Lower lobe of right lung (tissue), 2 donors: ENCODE results near the gene LACRT. TPM values are rescaled to one million over a fixed set of nuclear protein-coding genes. Genes with fewer than 3 reads are reported as not detected.

Source experiments
- ATAC-seq, 2 donors: fragments of 200-7000 bp; cut with Tn5 transposase; one replicate each; pipeline ENCODE4 v1.9.1; 2020 to 2022; ENCODE audit warnings: mild to moderate bottlenecking in 2 of 2, moderate library complexity in 2 of 2
- DNase-seq: peaks from one replicate; pipeline ENCODE4 v3.0.0-alpha.2; 2020
- H3K27ac ChIP-seq: fragments of 200-600 bp; one replicate; pipeline ENCODE4 v1.8.0; 2022
- H3K27me3 ChIP-seq: fragments of 200-600 bp; one replicate; pipeline ENCODE4 v1.8.0; 2022; ENCODE audit warnings: low read depth
- H3K36me3 ChIP-seq: fragments of 200-600 bp; one replicate; pipeline ENCODE4 v1.8.0; 2022; ENCODE audit warnings: mild to moderate bottlenecking
- H3K4me1 ChIP-seq: fragments of 200-600 bp; one replicate; pipeline ENCODE4 v1.8.0; 2022
- H3K4me3 ChIP-seq: fragments of 200-600 bp; one replicate; pipeline ENCODE4 v1.8.0; 2022; ENCODE audit warnings: mild to moderate bottlenecking
- H3K9me3 ChIP-seq: fragments of 200-600 bp; one replicate; pipeline ENCODE4 v1.8.0; 2022
- intact Hi-C: fragments of 100-400 bp; cut with DNase I; formaldehyde crosslinking; loops from one replicate; pipeline ENCODE4 v1.11.0; 2022
- total RNA-seq: library from RNA; stranded (reverse); fragmentation: NEBNext Ultra II Directional; extraction: Animal tissue kit (Norgen Biotek cat#: 25700); gene quantifications from one replicate; pipeline ENCODE4 v1.2.1, GENCODE V29; 2021
- TF ChIP-seq, protein P1 (sequence below): fragments of 200-600 bp; IDR thresholded peaks from one replicate; pipeline ENCODE4 v1.8.0; 2022; ENCODE audit warnings: antibody characterized with exemption, mild to moderate bottlenecking
- donor health status: DM: no; HTN: yes; CAD: no; lungs with severe emphysema.

Gene LACRT
- total RNA-seq, 1 donor from 2014 or later: not detected

GRCh38 chr12:54586620-54587019, 48.1 kb downstream of the LACRT start:
- Histone ChIP-seq H3K4me3 (no peak overlapping the region), H3K27ac (no peak overlapping the region)

GRCh38 chr12:54585243-54585642, 49.5 kb downstream of the LACRT start:
- peaks cover 40% of the 10 kb centered on the region for H3K27me3 ChIP-seq
- DNase-seq (no peak), ATAC-seq (no peak)
- H3K36me3 ChIP-seq: no peaks in the 10 kb centered on the region
- peaks cover 14% of the 10 kb centered on the region for H3K4me1 ChIP-seq
- TF ChIP-seq, protein P1, sequence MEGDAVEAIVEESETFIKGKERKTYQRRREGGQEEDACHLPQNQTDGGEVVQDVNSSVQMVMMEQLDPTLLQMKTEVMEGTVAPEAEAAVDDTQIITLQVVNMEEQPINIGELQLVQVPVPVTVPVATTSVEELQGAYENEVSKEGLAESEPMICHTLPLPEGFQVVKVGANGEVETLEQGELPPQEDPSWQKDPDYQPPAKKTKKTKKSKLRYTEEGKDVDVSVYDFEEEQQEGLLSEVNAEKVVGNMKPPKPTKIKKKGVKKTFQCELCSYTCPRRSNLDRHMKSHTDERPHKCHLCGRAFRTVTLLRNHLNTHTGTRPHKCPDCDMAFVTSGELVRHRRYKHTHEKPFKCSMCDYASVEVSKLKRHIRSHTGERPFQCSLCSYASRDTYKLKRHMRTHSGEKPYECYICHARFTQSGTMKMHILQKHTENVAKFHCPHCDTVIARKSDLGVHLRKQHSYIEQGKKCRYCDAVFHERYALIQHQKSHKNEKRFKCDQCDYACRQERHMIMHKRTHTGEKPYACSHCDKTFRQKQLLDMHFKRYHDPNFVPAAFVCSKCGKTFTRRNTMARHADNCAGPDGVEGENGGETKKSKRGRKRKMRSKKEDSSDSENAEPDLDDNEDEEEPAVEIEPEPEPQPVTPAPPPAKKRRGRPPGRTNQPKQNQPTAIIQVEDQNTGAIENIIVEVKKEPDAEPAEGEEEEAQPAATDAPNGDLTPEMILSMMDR: no peak
- intact Hi-C loops: no loop called here
- H3K9me3 ChIP-seq: no peaks in the 10 kb centered on the region
- H3K27ac ChIP-seq: no peak overlapping the region
- H3K4me3 ChIP-seq: no peak overlapping the region

More at GRCh38 chr12:54586620-54587019, 48.1 kb downstream of the LACRT start:
- DNase-seq: no peak
- Histone ChIP-seq H3K27me3 (peaks cover 43% of the 10 kb centered on the region), H3K36me3 (no peaks in the 10 kb centered on the region), H3K4me1 (peaks cover 14% of the 10 kb centered on the region), H3K9me3 (no peaks in the 10 kb centered on the region)
- intact Hi-C loops: no loop called here
- no peak for ATAC-seq
- TF ChIP-seq, protein P1: no peak

- H3K4me3 ChIP-seq: no peak overlapping the region
- peaks cover 32% of the 10 kb centered on the region for H3K27me3 ChIP-seq
- intact Hi-C loops: no loop called here
- peaks cover 22% of the 10 kb centered on the region for H3K4me1 ChIP-seq
- H3K27ac ChIP-seq: no peak overlapping the region
- TF ChIP-seq, protein P1: no peak
- H3K9me3 ChIP-seq: no peaks in the 10 kb centered on the region
- DNase-seq: no peak
- no peak for ATAC-seq
- no peaks in the 10 kb centered on the region for H3K36me3 ChIP-seq
These were observed 50.6 kb downstream of the LACRT start for GRCh38 chr12:54584128-54584527.

DNA sequence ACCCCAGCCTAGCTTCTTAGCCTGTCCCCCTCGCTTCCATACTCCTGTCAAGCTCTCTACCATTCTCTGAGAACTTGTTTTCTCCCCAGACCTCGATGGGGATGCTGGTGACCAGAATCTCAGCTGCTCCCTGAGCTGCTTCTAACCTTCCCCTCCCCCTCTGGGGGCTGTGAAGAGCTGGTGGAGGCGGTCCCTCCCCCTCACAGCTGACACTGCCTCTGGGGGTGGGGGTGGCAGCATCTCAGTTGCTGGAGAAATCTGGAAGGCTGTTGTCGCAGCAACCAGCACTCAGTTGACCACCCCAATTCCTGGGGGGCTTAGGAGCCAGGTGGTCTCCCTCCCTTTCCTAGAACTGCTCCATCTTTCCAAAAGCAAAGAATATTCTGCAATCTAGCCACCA, 51.0 kb downstream of the LACRT start:
- ATAC-seq: no peak
- H3K9me3 ChIP-seq: no peaks in the 10 kb centered on the region
- H3K27ac ChIP-seq: no peak overlapping the region
- H3K36me3 ChIP-seq: no peaks in the 10 kb centered on the region
- peaks cover 19% of the 10 kb centered on the region for H3K4me1 ChIP-seq
- H3K4me3 ChIP-seq: no peak overlapping the region
- intact Hi-C loops: no loop called here
- DNase-seq: no peak
- TF ChIP-seq, protein P1: no peak
- peaks cover 28% of the 10 kb centered on the region for H3K27me3 ChIP-seq

GRCh38 chr12:54581412-54581811, 53.3 kb downstream of the LACRT start:
- TF ChIP-seq, protein P1: no peak
- H3K27ac ChIP-seq: no peak overlapping the region
- intact Hi-C loops: no loop called here

More at GRCh38 chr12:54581412-54581811, 53.3 kb downstream of the LACRT start:
- DNase-seq (no peak), ATAC-seq (no peak)
- H3K36me3 ChIP-seq: peaks cover 2% of the 10 kb centered on the region
- no peak overlapping the region for H3K4me3 ChIP-seq
- H3K9me3 ChIP-seq: no peaks in the 10 kb centered on the region
- peaks cover 7% of the 10 kb centered on the region for H3K27me3 ChIP-seq
- peaks cover 7% of the 10 kb centered on the region for H3K4me1 ChIP-seq

Other genes with a start within 250 kb of the LACRT start
- 97.1 TPM for gene ITGA5, start 215.6 kb downstream of the LACRT start, total RNA-seq
- 4.5 TPM for gene GTSF1, start 161.3 kb downstream of the LACRT start, total RNA-seq
- gene NCKAP1L, start 137.1 kb downstream of the LACRT start, total RNA-seq: 107 TPM
- gene PDE1B, start 85.3 kb downstream of the LACRT start, total RNA-seq: 9.1 TPM
- gene PPP1R1A, start 46.2 kb downstream of the LACRT start, total RNA-seq: not detected
- not detected for gene DCD, start 13.5 kb upstream of the LACRT start, total RNA-seq
- not detected for gene MUCL1, start 219.6 kb upstream of the LACRT start, total RNA-seq